Measurements from ENCODE around the gene RGMA. TPM values are rescaled to one million over a fixed set of nuclear protein-coding genes. Genes with fewer than 3 reads are reported as not detected.

RGMA gene
- total RNA-seq, 1 experiment from 2014 or later, result 1.3 TPM

DNA sequence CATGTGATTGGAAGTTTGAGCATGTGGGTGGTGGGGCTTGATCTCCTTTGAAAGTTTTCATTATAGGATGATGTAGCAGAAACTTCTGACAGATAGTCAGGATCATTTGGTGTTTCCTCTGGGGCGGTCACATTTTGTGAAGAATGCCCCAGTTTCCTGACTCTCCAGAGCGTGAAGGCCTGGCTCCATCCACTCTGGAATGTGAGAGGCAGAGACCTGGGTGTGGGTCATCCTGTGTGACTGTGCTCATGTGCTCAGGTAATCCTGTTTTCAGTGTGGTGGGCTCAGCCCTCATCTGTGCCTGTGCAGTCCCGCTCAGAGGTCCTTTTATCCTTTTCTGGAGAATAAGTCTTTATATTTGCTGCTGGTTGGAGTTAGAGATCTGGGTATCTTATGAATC lies 81.0 kb downstream of the RGMA start:
- H3K4me3 ChIP-seq (ENCODE audit: low read length), result no peak overlapping the region
- TF ChIP-seq, protein P1, sequence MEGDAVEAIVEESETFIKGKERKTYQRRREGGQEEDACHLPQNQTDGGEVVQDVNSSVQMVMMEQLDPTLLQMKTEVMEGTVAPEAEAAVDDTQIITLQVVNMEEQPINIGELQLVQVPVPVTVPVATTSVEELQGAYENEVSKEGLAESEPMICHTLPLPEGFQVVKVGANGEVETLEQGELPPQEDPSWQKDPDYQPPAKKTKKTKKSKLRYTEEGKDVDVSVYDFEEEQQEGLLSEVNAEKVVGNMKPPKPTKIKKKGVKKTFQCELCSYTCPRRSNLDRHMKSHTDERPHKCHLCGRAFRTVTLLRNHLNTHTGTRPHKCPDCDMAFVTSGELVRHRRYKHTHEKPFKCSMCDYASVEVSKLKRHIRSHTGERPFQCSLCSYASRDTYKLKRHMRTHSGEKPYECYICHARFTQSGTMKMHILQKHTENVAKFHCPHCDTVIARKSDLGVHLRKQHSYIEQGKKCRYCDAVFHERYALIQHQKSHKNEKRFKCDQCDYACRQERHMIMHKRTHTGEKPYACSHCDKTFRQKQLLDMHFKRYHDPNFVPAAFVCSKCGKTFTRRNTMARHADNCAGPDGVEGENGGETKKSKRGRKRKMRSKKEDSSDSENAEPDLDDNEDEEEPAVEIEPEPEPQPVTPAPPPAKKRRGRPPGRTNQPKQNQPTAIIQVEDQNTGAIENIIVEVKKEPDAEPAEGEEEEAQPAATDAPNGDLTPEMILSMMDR (conservative IDR thresholded peaks at IDR 0.05; ENCODE audit: low read depth, low read length), result no peak
- TF ChIP-seq EZH2phosphoT487 (IDR thresholded peaks at IDR 0.05; ENCODE audit: borderline replicate concordance, low read length), result no peak
- no peak for TF ChIP-seq EZH2 (IDR thresholded peaks at IDR 0.05; ENCODE audit: low read length, unreplicated experiment)
- H3K9me2 ChIP-seq (replicated peaks; ENCODE audit: low read length), result no peaks in the 10 kb centered on the region
- no peak overlapping the region for H3K9ac ChIP-seq (ENCODE audit: low read length)
- no peaks in the 10 kb centered on the region for H3K4me1 ChIP-seq (ENCODE audit: insufficient read depth, low read length)
- H3K9me3 ChIP-seq (ENCODE audit: low read length), result no peaks in the 10 kb centered on the region
- no peaks in the 10 kb centered on the region for H3K27me3 ChIP-seq (ENCODE audit: low read length)
- CTCF ChIA-PET, result no interaction called here
- no peak overlapping the region for H3K27ac ChIP-seq (ENCODE audit: low read length)
- no peak overlapping the region for H2AFZ ChIP-seq (ENCODE audit: low read length)
- no peaks in the 10 kb centered on the region for H4K20me1 ChIP-seq (ENCODE audit: low read length)
- intact Hi-C loops (cut with micrococcal nuclease), result no loop called here
- H3K79me2 ChIP-seq (ENCODE audit: low read length), result no peaks in the 10 kb centered on the region
- H3K36me3 ChIP-seq (ENCODE audit: low read depth, low read length), result peaks cover 74% of the 10 kb centered on the region
- DNase-seq (no peak), ATAC-seq (no peak)
- no peaks in the 10 kb centered on the region for H3F3A ChIP-seq (ENCODE audit: low read length, unreplicated experiment)
- POLR2A ChIA-PET (ENCODE audit: unreplicated experiment), result no interaction called here
- no TSS peak for BruUV-seq (replicated peaks)
- no peak overlapping the region for H3K4me2 ChIP-seq (ENCODE audit: low read length)

DNA sequence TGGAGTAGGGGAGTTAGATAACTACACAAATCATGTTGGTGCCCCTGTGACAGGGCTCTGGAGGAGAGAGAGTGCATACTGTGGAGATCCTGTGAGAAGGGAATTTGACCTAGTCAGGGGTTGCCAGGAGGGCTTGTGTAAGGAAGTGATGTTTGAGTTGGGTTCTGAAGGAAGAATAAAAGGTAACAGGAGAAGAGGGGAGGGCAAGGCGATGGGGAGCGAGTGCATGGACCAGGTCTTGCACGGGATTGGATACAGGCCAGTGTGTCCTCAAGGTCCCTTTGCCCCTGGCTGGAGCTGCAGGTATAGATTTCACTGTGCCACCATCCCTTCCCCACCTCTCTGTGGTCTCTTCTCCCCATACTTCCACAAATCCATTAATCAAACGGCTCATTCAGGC lies 83.9 kb downstream of the RGMA start:
- Histone ChIP-seq H3K27me3 (ENCODE audit: low read length) (no peaks in the 10 kb centered on the region), H3K4me1 (ENCODE audit: insufficient read depth, low read length) (no peaks in the 10 kb centered on the region), H3K27ac (ENCODE audit: low read length) (no peak overlapping the region), H3K4me3 (ENCODE audit: low read length) (no peak overlapping the region), H3K9me2 (replicated peaks; ENCODE audit: low read length) (no peaks in the 10 kb centered on the region), H3K4me2 (ENCODE audit: low read length) (no peak overlapping the region), H4K20me1 (ENCODE audit: low read length) (no peaks in the 10 kb centered on the region), H3K36me3 (ENCODE audit: low read depth, low read length) (peaks cover 70% of the 10 kb centered on the region), H3K9ac (ENCODE audit: low read length) (no peak overlapping the region), H2AFZ (ENCODE audit: low read length) (no peak overlapping the region), H3K9me3 (ENCODE audit: low read length) (no peaks in the 10 kb centered on the region), H3F3A (ENCODE audit: low read length, unreplicated experiment) (no peaks in the 10 kb centered on the region), H3K79me2 (ENCODE audit: low read length) (no peaks in the 10 kb centered on the region)
- ATAC-seq, result no peak
- TF ChIP-seq, protein P1 (conservative IDR thresholded peaks at IDR 0.05; ENCODE audit: low read depth, low read length), result no peak
- TF ChIP-seq EZH2 (IDR thresholded peaks at IDR 0.05; ENCODE audit: low read length, unreplicated experiment) (no peak), EZH2phosphoT487 (IDR thresholded peaks at IDR 0.05; ENCODE audit: borderline replicate concordance, low read length) (no peak)
- ChIA-PET CTCF (no interaction called here), POLR2A (ENCODE audit: unreplicated experiment) (interaction anchor here (0.5 kb wide), 1 partner anchor 123 kb away, joined by 6 read pairs; no protein-coding TSS in a partner anchor)
- intact Hi-C loops (cut with micrococcal nuclease), result no loop called here
- no peak for DNase-seq
- no TSS peak for BruUV-seq (replicated peaks)

DNA sequence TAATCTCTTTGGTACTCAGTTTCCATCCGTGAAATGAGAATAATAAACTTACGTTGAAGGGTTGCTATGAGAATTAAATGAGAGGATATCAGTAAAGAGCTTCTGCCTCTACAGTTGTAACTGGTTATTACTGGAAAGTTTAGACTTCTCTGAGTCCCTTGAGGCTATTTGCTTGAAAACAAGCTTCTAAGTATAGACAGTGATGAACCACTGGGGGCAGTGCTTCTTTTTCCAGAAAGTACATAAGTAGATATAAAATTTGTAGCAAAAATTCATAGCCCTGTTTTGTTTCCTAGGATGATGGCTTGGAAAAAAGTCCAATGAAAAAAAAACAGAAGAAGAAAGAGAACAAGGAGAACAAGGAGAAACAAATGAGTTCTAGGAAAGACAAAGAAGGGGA lies 87.1 kb downstream of the RGMA start:
- Histone ChIP-seq H3K27me3 (ENCODE audit: low read length) (no peaks in the 10 kb centered on the region), H3K36me3 (ENCODE audit: low read depth, low read length) (peaks cover 70% of the 10 kb centered on the region), H3K79me2 (ENCODE audit: low read length) (no peaks in the 10 kb centered on the region), H3K4me3 (ENCODE audit: low read length) (no peak overlapping the region), H3K4me1 (ENCODE audit: insufficient read depth, low read length) (no peaks in the 10 kb centered on the region), H4K20me1 (ENCODE audit: low read length) (no peaks in the 10 kb centered on the region), H3K9me2 (replicated peaks; ENCODE audit: low read length) (no peaks in the 10 kb centered on the region), H3K4me2 (ENCODE audit: low read length) (no peak overlapping the region), H3K9me3 (ENCODE audit: low read length) (no peaks in the 10 kb centered on the region), H3K9ac (ENCODE audit: low read length) (no peak overlapping the region), H3F3A (ENCODE audit: low read length, unreplicated experiment) (no peaks in the 10 kb centered on the region), H3K27ac (ENCODE audit: low read length) (no peak overlapping the region), H2AFZ (ENCODE audit: low read length) (no peak overlapping the region)
- no peak for TF ChIP-seq EZH2 (IDR thresholded peaks at IDR 0.05; ENCODE audit: low read length, unreplicated experiment)
- TF ChIP-seq, protein P1 (conservative IDR thresholded peaks at IDR 0.05; ENCODE audit: low read depth, low read length), result peak; percentile 50
- TF ChIP-seq EZH2phosphoT487 (IDR thresholded peaks at IDR 0.05; ENCODE audit: borderline replicate concordance, low read length), result no peak
- ChIA-PET CTCF (interaction anchor here (0.6 kb wide), 1 partner anchor 84 kb away, joined by 3 read pairs; no protein-coding TSS in a partner anchor), POLR2A (ENCODE audit: unreplicated experiment) (no interaction called here)
- intact Hi-C loops (cut with micrococcal nuclease), result no loop called here
- peak; percentile 21 for DNase-seq
- no peak for ATAC-seq
- BruUV-seq (replicated peaks), result no TSS peak

Data from PC-3 (cell line).